H1 (cell line): ENCODE results near the gene ZNF730. TPM values are rescaled to one million over a fixed set of nuclear protein-coding genes. Genes with fewer than 3 reads are reported as not detected.

Experiments used
- CTCF ChIA-PET: fragments of 300-600 bp; sonication (Branson Sonifier 250); formaldehyde crosslinking; loops from one replicate; lab custom pipeline; 2021; ENCODE audit not compliant: partially characterized antibody; lab: Charles Lee
- POLR2A ChIA-PET: fragments of 300-600 bp; sonication (Branson Sonifier 250); formaldehyde crosslinking; loops from one replicate; lab custom pipeline; 2021; ENCODE audit warnings: inconsistent platforms; ENCODE audit not compliant: partially characterized antibody; lab: Charles Lee
- DNase-seq, 2 experiments: peaks; one replicate each; pipeline versions ENCODE4 v3.0.0 to v3.0.0-alpha.2; 2010 to 2022; ENCODE audit warnings: low spot score in 2 of 2, low read depth in 1 of 2, mixed read lengths in 1 of 2
- FAIRE-seq: peaks from 2 replicates; lab custom pipeline; 2011; peaks lifted over from hg19 to GRCh38; lab: Jason Lieb, UNC
- H2AFZ ChIP-seq: 2 replicates; pipeline ENCODE4 v1.8.1; 2012; ENCODE audit warnings: low read length, inconsistent platforms
- H2AK5ac ChIP-seq: 2 replicates; pipeline ENCODE4 v1.6.1; 2013; ENCODE audit warnings: low read depth, low read length
- H2BK120ac ChIP-seq: replicated peaks from 2 replicates; pipeline ENCODE3; 2013; ENCODE audit warnings: low read depth, low read length, inconsistent platforms
- H2BK12ac ChIP-seq: 2 replicates; pipeline ENCODE4 v1.6.1; 2013; ENCODE audit warnings: low read depth, low read length
- H2BK15ac ChIP-seq: 2 replicates; pipeline ENCODE4 v1.6.1; 2013; ENCODE audit warnings: low read length
- H2BK20ac ChIP-seq: 2 replicates; pipeline ENCODE4 v1.6.1; 2013; ENCODE audit warnings: low read length
- H2BK5ac ChIP-seq: 2 replicates; pipeline ENCODE4 v1.6.1; 2013; ENCODE audit warnings: low read depth, low read length
- H3K14ac ChIP-seq: 2 replicates; pipeline ENCODE4 v1.6.1; 2013; ENCODE audit warnings: inconsistent platforms; ENCODE audit not compliant: insufficient read length
- H3K18ac ChIP-seq: 2 replicates; pipeline ENCODE4 v1.6.1; 2013; ENCODE audit warnings: low read length; ENCODE audit errors: extremely low read depth
- H3K23ac ChIP-seq: 2 replicates; pipeline ENCODE4 v1.6.1; 2013; ENCODE audit warnings: inconsistent platforms; ENCODE audit not compliant: insufficient read length
- H3K23me2 ChIP-seq: 2 replicates; pipeline ENCODE4 v1.6.1; 2013; ENCODE audit warnings: low read depth, low read length
- H3K27ac ChIP-seq: 2 replicates; pipeline ENCODE4 v1.6.1; 2011; ENCODE audit warnings: low read depth, low read length, inconsistent platforms
- H3K27me3 ChIP-seq, 4 experiments: replicated peaks in 1 of 4; 1 replicate in 1 of 4; 2 replicates in 3 of 4; pipeline versions ENCODE4 v1.6.1 to v1.8.1; 2011 to 2013; ENCODE audit warnings: low read length in 3 of 4, mild to moderate bottlenecking in 3 of 4, inconsistent platforms in 2 of 4, mixed read lengths in 2 of 4, moderate library complexity in 1 of 4; ENCODE audit not compliant: control insufficient read depth in 3 of 4, insufficient read depth in 3 of 4; ENCODE audit errors: extremely low read depth in 1 of 4
- H3K36me3 ChIP-seq, 4 experiments: 2 replicates each; pipeline versions ENCODE4 v1.6.1 to v1.8.1; 2011 to 2013; ENCODE audit warnings: mild to moderate bottlenecking in 4 of 4, low read length in 3 of 4, moderate library complexity in 2 of 4, control low read depth in 1 of 4, inconsistent platforms in 1 of 4; ENCODE audit not compliant: insufficient read depth in 4 of 4, control insufficient read depth in 2 of 4
- H3K4ac ChIP-seq: replicated peaks from 2 replicates; pipeline ENCODE3; 2013; ENCODE audit warnings: low read length, low read depth, mixed read lengths, inconsistent platforms; ENCODE audit not compliant: insufficient read length
- H3K4me1 ChIP-seq, 4 experiments: replicated peaks in 1 of 4; 1 replicate in 1 of 4; 2 replicates in 3 of 4; pipeline versions ENCODE4 v1.6.1 to v1.8.1; 2011 to 2013; ENCODE audit warnings: low read length in 3 of 4, inconsistent platforms in 2 of 4, mixed read lengths in 1 of 4; ENCODE audit not compliant: insufficient read depth in 4 of 4, control insufficient read depth in 3 of 4
- H3K4me2 ChIP-seq, 2 experiments: 2 replicates each; pipeline versions ENCODE4 v1.6.1 to v1.8.1; 2011 to 2013; ENCODE audit warnings: low read depth in 2 of 2, low read length in 2 of 2, control low read depth in 1 of 2, inconsistent platforms in 1 of 2, mild to moderate bottlenecking in 1 of 2; ENCODE audit not compliant: insufficient read depth in 1 of 2
- H3K4me3 ChIP-seq, 4 experiments: fragments of 200-600, 300-600 bp in 1 of 4; sonication (generic), shearing (Covaris generic), sonication (Bioruptor Twin) in 1 of 4; 2 replicates each; pipeline versions ENCODE4 v1.5.1 to v1.8.1; 2011 to 2016; ENCODE audit warnings: low read length in 4 of 4, low read depth in 3 of 4, control low read depth in 2 of 4, inconsistent platforms in 2 of 4, mild to moderate bottlenecking in 2 of 4, mixed read lengths in 1 of 4, moderate library complexity in 1 of 4; ENCODE audit not compliant: insufficient read depth in 2 of 4; ENCODE audit errors: extremely low read depth in 1 of 4
- H3K56ac ChIP-seq: replicated peaks from 2 replicates; pipeline ENCODE3; 2013; ENCODE audit warnings: low read depth, mild to moderate bottlenecking, mixed read lengths, low read length, inconsistent platforms; ENCODE audit not compliant: insufficient read length
- H3K79me1 ChIP-seq: 2 replicates; pipeline ENCODE4 v1.6.1; 2013; ENCODE audit warnings: low read depth, low read length, control low read depth
- H3K79me2 ChIP-seq, 2 experiments: 2 replicates each; pipeline versions ENCODE4 v1.6.1 to v1.8.1; 2012 to 2013; ENCODE audit warnings: low read length in 2 of 2, mild to moderate bottlenecking in 2 of 2, inconsistent platforms in 1 of 2; ENCODE audit not compliant: insufficient read depth in 2 of 2, control insufficient read depth in 1 of 2
- H3K9ac ChIP-seq, 4 experiments: replicated peaks in 1 of 4; 1 replicate in 1 of 4; 2 replicates in 3 of 4; pipeline versions ENCODE4 v1.6.1 to v1.8.1; 2011 to 2013; ENCODE audit warnings: low read depth in 3 of 4, low read length in 3 of 4, control low read depth in 2 of 4, mild to moderate bottlenecking in 2 of 4, moderate library complexity in 2 of 4, inconsistent platforms in 1 of 4; ENCODE audit errors: extremely low read depth in 1 of 4
- H3K9me3 ChIP-seq, 2 experiments: 2 replicates each; pipeline versions ENCODE4 v1.6.1 to v1.8.1; 2012 to 2013; ENCODE audit warnings: mild to moderate bottlenecking in 2 of 2, moderate library complexity in 2 of 2, control low read depth in 1 of 2, inconsistent platforms in 1 of 2, low read depth in 1 of 2, low read length in 1 of 2, mixed read lengths in 1 of 2; ENCODE audit not compliant: insufficient read depth in 2 of 2
- H4K20me1 ChIP-seq, 2 experiments: replicated peaks in 1 of 2; 2 replicates each; pipeline versions ENCODE3 to v1.8.1; 2011 to 2013; ENCODE audit warnings: inconsistent platforms in 2 of 2, low read length in 2 of 2, mild to moderate bottlenecking in 1 of 2; ENCODE audit not compliant: insufficient read depth in 2 of 2, control insufficient read depth in 1 of 2
- H4K5ac ChIP-seq: 2 replicates; pipeline ENCODE4 v1.6.1; 2013; ENCODE audit warnings: low read length, low read depth, mixed read lengths, inconsistent platforms; ENCODE audit not compliant: insufficient read length
- H4K8ac ChIP-seq: 2 replicates; pipeline ENCODE4 v1.8.0; 2013; ENCODE audit warnings: mild to moderate bottlenecking, moderate library complexity, low read length, inconsistent platforms; ENCODE audit not compliant: insufficient read depth; ENCODE audit errors: extremely low read depth
- H4K91ac ChIP-seq: replicated peaks from 2 replicates; pipeline ENCODE3; 2013; ENCODE audit warnings: low read length, mixed read lengths, inconsistent platforms; ENCODE audit not compliant: insufficient read length
- ASH2L ChIP-seq: fragments of 200-600, 300-600 bp; sonication (generic); IDR thresholded peaks from one replicate; pipeline ENCODE4 v1.7.1; 2017; ENCODE audit warnings: low read length
- BACH1 ChIP-seq: IDR thresholded peaks from 2 replicates; pipeline ENCODE4 v1.6.1; 2012; ENCODE audit warnings: low read length, improper control_type of control experiment
- GTF2F1 ChIP-seq: IDR thresholded peaks from 2 replicates; pipeline ENCODE4 v1.6.1; 2012; ENCODE audit warnings: low read depth, low read length, improper control_type of control experiment, borderline replicate concordance
- MAFK ChIP-seq: IDR thresholded peaks from 2 replicates; pipeline ENCODE4 v1.6.1; 2012; ENCODE audit warnings: low read depth, mild to moderate bottlenecking, improper control_type of control experiment, low read length
- NANOG ChIP-seq: IDR thresholded peaks from 2 replicates; pipeline ENCODE4 v1.6.1; 2011; ENCODE audit warnings: low read length, low read depth, mild to moderate bottlenecking, inconsistent platforms; ENCODE audit not compliant: insufficient read depth, poor library complexity, severe bottlenecking
- NRF1 ChIP-seq: IDR thresholded peaks from 2 replicates; pipeline ENCODE4 v1.6.1; 2011; ENCODE audit warnings: mild to moderate bottlenecking, low read depth, low read length, improper control_type of control experiment
- RXRA ChIP-seq: IDR thresholded peaks from 2 replicates; pipeline ENCODE4 v1.6.1; 2011; ENCODE audit warnings: low read depth, mild to moderate bottlenecking, low read length, moderate library complexity; ENCODE audit not compliant: insufficient read depth
- TAF7 ChIP-seq: optimal IDR thresholded peaks from 2 replicates; pipeline ENCODE3; 2011; ENCODE audit warnings: low read depth, mild to moderate bottlenecking, inconsistent platforms, low read length, moderate library complexity, borderline replicate concordance
- ZNF274 ChIP-seq: IDR thresholded peaks from 2 replicates; pipeline ENCODE4 v1.7.0; 2012; ENCODE audit warnings: low read length, borderline replicate concordance; ENCODE audit errors: extremely low read depth
- WGBS, 2 experiments: shearing (Covaris generic) in 1 of 2; methylation state at CpG; one replicate each; pipeline versions ENCODE4 v1.1.6 to v1.1.7; 2013 to 2015; ENCODE audit warnings: low lambda C conversion rate in 2 of 2, mixed read lengths in 2 of 2, inconsistent platforms in 1 of 2, low coverage in 1 of 2, missing lambda C conversion rate in 1 of 2; ENCODE audit not compliant: insufficient replicate concordance in 2 of 2, insufficient coverage in 1 of 2, insufficient read length in 1 of 2; ENCODE audit errors: extremely low coverage in 1 of 2, missing lambda C conversion rate in 1 of 2; 5-methylcytosine and 5-hydroxymethylcytosine counted together
- polyA plus RNA-seq, 7 experiments: library from polyadenylated mRNA; depleted of rRNA in 3 of 7; stranded (reverse) in 5 of 7; unstranded in 2 of 7; fragments of >200 nt in 5 of 7; fragments of 200-250 nt in 2 of 7; gene quantifications; 1 replicate in 5 of 7; 2 replicates in 1 of 7; 4 replicates in 1 of 7; pipeline versions ENCODE4 v1.2.1 to v1.2.3, GENCODE V29; 2011 to 2013; ENCODE audit warnings: missing spikeins in 2 of 7, mixed read lengths in 2 of 7
- total RNA-seq: library from RNA; stranded (reverse); fragmentation: NEBNext Ultra II Directional; extraction: Animal tissue kit (Norgen Biotek cat#: 25700); gene quantifications from 2 replicates; pipeline ENCODE4 v1.2.1, GENCODE V29; 2021

The ZNF730 gene
- total and polyA plus RNA-seq, 2 of the 8 experiments (the other 6 are each of a cell fraction or from before 2014, with no cell fraction given), result 7.0 to 29.4 TPM

DNA sequence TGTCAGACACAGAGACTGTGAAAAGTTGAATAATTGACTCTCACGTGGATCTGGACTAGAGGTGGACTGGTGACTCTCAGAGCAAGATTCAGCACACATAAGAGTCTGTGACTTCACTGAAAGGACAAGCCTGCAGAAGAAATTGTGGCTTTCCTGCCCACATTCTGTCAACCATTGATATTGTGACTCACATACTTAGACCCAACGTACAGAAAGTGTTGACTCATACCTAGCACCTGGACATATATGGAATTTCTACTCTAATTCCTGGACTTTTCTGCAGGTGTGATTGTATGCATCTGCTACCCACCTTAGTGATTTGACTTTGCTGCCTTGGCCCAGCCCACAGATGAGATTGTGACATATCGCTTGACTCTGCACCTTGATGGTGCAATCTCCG lies 15.6 kb upstream of the ZNF730 start:
- peaks cover 3% of the 10 kb centered on the region; the same call in 1 of the 2 replicates for H3K79me1 ChIP-seq
- no peak overlapping the region for H2AK5ac ChIP-seq
- H3K36me3 ChIP-seq, result peaks cover 16 to 80% (median 63%) of the 10 kb centered on the region in 4 experiments
- ChIA-PET POLR2A (interaction anchor here (1.7 kb wide), 1 partner anchor 16 kb away, joined by 3 read pairs; the partner anchor contains the start of gene ZNF730), CTCF (no interaction called here)
- no peak overlapping the region for H2BK15ac ChIP-seq
- H4K8ac ChIP-seq, result no peak overlapping the region
- H3K4me1 ChIP-seq, result no peaks in the 10 kb centered on the region
- H3K9me3 ChIP-seq, result no peaks in the 10 kb centered on the region
- no peak overlapping the region for H3K27ac ChIP-seq
- H3K14ac ChIP-seq, result no peak overlapping the region
- H3K18ac ChIP-seq, result no peak overlapping the region
- H2BK20ac ChIP-seq, result no peak overlapping the region
- H3K9ac ChIP-seq, result no peak overlapping the region
- no peaks in the 10 kb centered on the region for H3K27me3 ChIP-seq
- no peaks in the 10 kb centered on the region for H3K23me2 ChIP-seq
- DNase-seq (no peak), FAIRE-seq (no peak)
- no peak overlapping the region for H4K5ac ChIP-seq
- H3K23ac ChIP-seq, result no peak overlapping the region
- H3K56ac ChIP-seq, result no peak overlapping the region
- H2BK120ac ChIP-seq, result no peak overlapping the region
- 93% methylated on average over 4 of the region's 4 CpGs; no CpG with 5 or more reads in 1 of the 2 experiments for WGBS, 2 experiments
- H4K20me1 ChIP-seq, result peaks cover 5 to 22% of the 10 kb centered on the region in 2 experiments
- H2BK5ac ChIP-seq, result no peak overlapping the region
- H2AFZ ChIP-seq, result no peak overlapping the region
- no peak overlapping the region for H3K4ac ChIP-seq
- H3K79me2 ChIP-seq, result peaks cover 0 to 26% of the 10 kb centered on the region in 2 experiments; a peak in 2 of 4 replicates
- H4K91ac ChIP-seq, result no peak overlapping the region
- no peak overlapping the region for H2BK12ac ChIP-seq
- H3K4me2 ChIP-seq, result no peak overlapping the region
- H3K4me3 ChIP-seq, result no peak overlapping the region
- TF ChIP-seq TAF7 (no peak), NANOG (no peak), ASH2L (no peak), NRF1 (no peak), ZNF274 (no peak), MAFK (no peak), BACH1 (no peak), GTF2F1 (no peak), RXRA (no peak)
